ENCODE results near the gene CDS2.

GRCh38 chr20:5192570-5193431 lies 66.0 kb downstream of the CDS2 start:
- TF ChIP-seq POLR2A (IDR thresholded peaks at IDR 0.05; ENCODE audit: extremely low read depth, insufficient read length) (no peak), CTCF (IDR thresholded peaks at IDR 0.05; ENCODE audit: low read depth, low read length) (no peak)

Data from NB4 (cell line).